ENCODE results near the gene ACOT12.

ACOT12 gene

DNA sequence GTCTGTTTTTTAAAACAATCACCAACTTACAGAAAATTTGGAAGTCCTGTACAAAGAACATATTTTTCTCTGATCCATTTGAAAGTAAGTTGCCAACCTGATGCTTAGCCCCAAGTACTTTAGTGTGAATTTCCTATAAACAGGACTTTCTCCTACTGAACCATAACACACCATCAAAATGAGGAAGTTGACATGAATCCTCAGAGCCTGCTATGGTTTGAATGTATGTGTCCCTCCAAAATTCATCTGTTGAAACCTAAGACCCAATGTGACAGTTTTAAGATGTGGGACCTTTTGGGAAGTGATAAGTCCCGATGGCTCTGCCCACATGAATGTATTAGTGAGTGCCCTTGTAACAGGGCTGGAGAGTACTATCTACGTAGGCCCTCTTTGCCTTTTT, 6.4 kb upstream of the ACOT12 start:
- DNase-seq (ENCODE audit: low read depth in 2 of 2) = no peak

DNA sequence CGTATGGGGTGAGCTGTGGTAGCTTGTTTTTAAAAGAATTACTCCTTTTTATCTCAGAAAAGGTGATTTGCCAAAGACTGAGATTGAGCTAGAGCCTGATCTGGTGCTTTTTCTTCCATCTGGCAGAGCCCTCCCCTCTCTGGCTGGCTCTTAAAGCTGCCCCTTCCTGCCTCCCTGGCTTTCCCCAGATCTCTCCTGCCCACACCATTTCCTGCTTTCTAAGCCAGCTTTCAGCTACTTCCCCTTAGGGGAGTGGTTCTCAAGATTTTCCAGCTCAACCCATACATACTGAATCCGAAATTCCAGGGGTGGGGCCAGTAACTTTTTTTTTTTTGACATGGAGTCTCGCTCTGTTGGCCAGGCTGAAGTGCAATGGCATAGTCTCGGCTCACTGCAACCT, 4.8 kb upstream of the ACOT12 start:
- DNase-seq (ENCODE audit: low read depth in 2 of 2) = no peak

DNA sequence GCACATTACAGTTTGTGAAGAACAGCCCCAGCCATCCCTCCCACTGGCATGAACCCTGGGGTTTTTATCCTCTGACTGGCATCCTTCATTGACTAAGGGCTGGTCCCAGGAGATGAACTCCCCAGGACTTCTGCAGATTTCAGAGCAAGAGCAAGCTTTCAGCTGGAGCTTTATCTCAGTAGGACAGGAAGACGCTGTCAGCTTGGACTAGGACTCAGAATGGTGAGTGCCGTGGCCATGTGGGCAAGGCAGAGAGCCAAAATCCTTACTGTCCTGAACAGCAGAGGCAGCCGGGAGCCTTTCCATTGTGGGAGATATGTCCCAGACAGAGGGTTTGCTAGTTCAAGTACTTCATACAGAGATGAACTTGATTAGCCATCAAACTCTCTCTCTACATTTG, 3.2 kb upstream of the ACOT12 start:
- DNase-seq (ENCODE audit: low read depth in 2 of 2) = no peak

DNA sequence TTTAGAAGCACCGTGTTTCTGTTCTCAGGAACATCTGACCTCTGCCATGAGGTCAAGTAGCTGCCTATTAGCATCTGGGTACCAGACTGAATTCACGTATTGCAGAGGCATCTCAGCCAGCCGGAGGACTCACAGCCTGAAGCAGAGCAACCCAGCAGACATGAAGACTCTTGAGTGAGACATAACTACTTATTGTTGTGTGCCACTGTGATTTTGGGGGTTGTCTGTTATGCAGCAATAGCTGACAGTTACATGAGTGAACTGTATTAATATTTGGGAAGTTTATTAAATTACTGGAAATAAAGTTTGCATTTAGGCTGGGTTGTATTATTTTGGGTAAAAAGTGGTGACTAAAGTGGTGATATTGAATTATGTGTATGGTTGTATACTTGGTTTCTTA, 1.3 kb upstream of the ACOT12 start:
- no peak for DNase-seq (ENCODE audit: low read depth in 2 of 2)

DNA sequence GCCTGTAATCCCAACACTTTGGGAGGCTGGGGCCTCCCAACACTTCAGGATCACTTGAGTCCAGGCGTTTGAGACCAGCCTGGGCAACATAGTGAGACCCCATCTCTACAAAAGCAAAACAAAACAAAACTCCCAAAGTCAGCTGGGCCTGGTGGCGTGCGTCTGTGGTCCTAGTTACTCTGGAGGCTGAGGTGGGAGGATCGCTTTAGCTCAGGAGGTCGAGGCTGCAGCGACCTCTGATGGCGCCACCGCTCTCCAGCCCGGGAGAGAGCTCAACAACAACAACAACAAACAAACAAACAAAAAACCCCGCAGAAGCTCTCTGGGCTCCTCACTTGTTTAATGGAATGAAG, 528 bp downstream of the ACOT12 start:
- DNase-seq (ENCODE audit: low read depth in 2 of 2) = no peak

DNA sequence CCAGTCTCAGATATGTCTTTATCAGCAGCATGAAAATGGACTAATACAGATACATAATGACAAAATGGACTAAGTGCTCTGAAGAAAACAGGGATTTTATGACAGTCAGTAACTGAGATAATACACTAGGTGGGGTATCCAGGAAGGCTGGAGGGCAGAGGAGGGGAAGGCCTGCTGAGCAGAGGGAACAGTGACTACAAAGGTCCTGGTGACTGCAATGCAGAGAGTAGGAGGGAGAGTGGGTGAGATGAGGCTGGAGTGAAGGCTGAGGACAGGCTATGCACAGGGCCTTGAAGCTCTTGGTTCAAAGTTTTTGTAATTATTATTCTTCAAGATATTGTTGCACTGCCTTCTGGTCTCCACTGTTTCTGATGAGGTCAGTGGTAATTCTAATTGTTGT, 4.9 kb downstream of the ACOT12 start:
- no peak for DNase-seq (ENCODE audit: low read depth in 2 of 2)

DNA sequence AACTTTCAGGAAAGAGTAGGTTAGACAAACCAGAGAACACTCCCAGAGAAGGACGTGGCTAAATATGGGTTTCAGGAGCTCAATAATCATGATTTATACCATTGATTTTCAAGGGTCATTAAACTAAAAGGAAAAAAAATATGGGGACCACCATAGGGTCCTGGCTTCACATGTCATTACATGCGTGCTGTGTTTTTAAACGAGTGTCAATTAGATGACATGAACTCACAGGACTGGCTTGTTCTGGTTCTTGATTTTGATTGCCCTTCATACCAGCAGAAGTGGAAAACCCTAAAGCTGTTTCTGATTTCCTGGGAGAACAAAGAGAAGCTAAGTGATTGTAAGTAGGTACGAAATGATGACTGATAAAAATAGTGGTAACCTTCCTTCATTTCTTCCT, 5.8 kb downstream of the ACOT12 start:
- DNase-seq (ENCODE audit: low read depth in 2 of 2) = no peak

DNA sequence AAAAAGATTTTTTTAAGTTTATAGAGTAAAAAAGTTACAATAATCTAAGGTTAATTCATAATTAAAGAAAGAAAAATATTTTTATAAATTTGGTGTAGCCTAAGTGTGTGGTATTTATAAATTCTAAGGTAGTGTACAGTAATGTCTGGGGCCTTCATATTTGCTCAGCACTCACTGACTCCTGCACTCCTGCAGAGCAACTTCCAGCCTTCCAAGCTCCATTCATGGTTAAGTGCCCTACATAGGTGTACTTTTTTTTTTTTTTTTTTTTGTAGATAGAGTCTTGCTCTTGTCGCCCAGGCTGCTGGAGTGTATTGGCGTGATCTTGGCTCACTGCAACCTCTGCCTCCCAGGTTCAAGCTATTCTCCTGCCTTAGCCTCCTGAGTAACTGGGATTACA, 10.1 kb downstream of the ACOT12 start:
- DNase-seq (ENCODE audit: low read depth in 2 of 2) = no peak

DNA sequence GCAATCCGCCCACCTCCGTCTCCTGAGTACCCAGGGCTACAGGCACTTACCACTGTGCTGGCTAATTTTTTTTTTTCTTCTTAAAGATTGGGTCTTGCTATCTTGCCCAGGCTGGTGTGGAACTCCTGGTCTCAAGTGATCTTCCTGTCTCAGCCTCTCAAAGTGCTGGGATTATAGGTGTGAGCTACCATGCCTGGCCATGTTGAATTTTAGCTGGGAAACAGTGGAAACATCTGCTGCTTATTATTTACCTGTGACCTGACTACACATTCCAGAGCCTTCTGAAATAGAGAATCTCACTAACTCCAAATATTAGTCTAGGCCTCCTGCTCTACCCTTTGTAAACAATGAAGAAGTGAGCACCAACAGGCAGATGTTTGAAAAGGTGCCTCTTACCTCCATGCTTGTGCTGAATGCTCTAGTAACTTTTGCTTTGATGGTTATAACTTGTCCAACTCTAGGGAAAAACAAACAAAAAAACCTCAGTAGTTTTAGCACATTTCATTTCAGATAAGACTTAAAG, 22.5 kb downstream of the ACOT12 start:
- DNase-seq (ENCODE audit: low read depth in 2 of 2) = no peak

DNA sequence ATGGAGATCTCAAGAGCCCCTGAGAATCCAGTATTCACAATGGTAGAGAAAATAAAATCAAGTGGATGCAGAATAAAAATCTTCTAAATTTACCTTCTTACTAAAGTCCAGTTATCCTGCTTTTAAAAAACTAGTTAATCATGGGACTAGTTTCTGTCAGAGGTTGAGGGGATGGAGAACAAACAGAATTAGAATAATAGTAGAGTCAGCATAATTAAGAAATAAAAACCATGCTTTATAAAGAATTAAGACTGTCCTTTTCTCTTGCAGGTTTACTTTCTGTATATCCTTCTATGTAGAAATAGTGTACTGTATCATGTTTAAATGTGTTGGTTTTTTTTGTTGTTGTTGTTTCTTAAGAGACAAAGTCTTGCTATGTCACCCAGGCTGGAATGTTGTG, 23.0 kb downstream of the ACOT12 start:
- no peak for DNase-seq (ENCODE audit: low read depth in 2 of 2)

DNA sequence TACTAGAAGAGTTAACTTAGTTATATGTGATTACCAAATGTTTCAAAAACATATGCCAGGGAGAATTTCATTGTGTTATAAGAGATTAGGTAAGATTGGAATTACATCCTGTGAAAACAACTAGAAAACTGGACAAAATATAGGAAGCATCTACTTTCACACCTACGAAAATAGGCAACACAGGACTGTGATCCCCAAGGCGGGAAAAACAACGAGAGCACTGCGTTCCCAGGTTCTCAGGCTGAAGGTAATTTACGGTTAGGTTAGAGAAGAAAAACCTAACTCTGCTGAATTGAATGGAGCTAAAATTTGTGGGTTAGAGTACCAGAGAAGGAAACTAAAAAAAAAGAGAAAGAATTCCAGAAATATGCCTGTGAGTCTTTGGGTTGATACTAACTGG, 28.4 kb downstream of the ACOT12 start:
- DNase-seq (ENCODE audit: low read depth in 2 of 2) = no peak

DNA sequence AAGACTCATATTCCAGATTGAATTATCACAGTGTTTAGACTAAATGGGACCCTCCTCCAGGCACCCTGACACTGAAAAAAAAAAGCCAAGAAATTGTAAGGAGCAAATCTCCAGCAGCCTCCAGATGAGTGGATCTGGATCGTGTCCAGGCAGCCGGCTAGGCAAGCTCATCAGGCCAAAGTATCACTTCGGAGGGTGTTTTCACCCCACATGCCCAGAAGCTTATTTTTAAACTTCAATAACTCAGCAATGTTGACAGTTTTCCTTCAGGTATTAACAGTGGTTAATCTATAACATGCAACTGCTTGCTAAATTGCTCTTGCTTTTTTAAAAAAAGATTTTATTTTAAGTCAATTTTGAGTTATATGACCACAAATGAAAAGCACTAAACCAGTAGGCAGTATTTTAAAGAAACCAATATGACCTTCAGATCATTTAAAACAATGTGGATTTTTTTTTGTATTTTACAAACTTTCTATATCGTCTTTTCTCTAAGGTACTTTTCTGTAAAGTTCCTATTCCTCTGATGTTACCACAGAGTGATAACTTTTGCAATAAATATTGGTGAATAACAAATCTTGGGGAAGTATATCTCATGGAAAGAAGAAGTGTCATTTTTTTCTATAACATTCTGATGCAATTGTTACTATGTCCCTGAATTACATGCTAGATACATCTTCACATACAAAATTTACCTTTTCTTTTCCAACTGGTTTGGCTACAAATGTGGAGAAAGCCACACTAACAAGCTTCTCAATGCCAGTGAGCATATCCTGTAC, 30.7 kb downstream of the ACOT12 start:
- no peak for DNase-seq (ENCODE audit: low read depth in 2 of 2)

DNA sequence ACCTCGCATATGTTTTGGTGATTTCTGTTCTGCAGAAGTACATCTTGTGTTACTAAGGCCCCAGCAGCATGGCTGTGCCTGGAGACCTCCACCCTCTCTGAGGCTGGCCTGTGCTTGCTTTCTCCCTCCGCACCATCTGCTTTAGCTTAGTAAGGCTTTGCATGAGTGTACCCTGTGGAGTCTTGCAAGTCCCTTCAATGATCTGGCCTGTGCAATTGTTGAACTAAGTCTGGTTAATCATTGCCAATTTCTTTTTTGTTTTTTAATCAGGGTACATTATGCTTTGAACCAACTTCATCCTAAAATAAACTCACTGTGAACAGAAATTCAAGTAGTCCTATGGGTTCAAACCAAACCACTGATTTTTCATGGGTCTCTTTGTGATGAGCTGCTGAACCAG, 32.3 kb downstream of the ACOT12 start:
- no peak for DNase-seq (ENCODE audit: low read depth in 2 of 2)

DNA sequence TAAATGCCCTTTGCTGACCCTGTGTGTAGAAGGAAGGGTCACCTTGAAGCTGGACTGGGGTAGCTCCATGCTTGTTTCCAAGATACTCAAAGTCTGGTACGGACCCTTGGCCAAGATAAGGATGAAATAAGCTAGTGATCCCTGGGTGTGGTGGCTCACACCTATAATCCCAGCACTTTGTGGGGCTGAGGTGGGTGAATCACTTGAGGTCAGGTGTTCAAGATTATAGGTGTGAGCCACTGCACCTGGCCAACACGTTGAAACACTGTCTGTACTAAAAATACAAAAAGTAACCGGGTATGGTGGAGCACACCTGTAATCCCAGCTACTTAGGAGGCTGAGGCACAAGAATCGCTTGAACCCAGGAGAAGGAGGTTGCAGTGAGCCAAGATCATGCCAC, 33.3 kb downstream of the ACOT12 start:
- DNase-seq (ENCODE audit: low read depth in 2 of 2) = no peak

DNA sequence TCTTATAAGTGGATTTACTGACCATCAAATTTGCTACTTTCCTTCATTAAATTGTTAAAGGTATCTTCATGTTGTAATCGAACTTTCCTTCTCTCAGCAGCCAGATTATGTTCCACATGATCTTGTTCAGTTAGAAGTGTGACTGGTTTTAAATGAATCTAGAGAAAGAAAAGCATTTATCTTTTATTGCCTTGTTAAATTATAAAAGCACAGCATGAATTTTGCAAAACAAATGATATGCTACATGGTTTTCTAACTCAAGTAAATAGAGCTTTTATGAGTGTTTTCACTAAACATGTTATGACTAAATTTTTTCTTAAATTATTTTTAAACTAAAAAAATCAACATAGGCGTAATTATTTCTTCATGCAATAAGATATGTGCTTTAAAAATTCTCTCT, 34.1 kb downstream of the ACOT12 start:
- no peak for DNase-seq (ENCODE audit: low read depth in 2 of 2)

DNA sequence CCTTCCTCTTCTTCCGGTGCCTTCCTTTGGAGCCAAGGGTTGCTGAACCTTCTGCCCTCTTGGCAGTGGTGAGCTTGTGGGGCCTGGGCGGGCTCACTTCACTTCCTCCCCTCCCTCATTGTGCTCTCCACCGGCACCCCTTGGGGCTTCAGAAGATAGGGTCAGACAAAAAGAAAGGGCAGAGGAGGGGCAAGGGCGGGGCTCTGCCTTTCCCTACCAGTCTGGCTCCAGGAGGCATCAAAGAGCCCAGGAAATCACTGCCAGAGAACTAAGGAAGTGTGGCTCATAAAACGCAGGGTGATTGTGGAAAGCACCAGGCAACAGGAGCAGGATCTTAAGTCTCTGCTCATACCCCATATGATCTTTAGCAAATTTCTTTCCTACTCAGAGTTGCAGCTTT, 34.8 kb downstream of the ACOT12 start:
- DNase-seq (ENCODE audit: low read depth in 2 of 2) = no peak

DNA sequence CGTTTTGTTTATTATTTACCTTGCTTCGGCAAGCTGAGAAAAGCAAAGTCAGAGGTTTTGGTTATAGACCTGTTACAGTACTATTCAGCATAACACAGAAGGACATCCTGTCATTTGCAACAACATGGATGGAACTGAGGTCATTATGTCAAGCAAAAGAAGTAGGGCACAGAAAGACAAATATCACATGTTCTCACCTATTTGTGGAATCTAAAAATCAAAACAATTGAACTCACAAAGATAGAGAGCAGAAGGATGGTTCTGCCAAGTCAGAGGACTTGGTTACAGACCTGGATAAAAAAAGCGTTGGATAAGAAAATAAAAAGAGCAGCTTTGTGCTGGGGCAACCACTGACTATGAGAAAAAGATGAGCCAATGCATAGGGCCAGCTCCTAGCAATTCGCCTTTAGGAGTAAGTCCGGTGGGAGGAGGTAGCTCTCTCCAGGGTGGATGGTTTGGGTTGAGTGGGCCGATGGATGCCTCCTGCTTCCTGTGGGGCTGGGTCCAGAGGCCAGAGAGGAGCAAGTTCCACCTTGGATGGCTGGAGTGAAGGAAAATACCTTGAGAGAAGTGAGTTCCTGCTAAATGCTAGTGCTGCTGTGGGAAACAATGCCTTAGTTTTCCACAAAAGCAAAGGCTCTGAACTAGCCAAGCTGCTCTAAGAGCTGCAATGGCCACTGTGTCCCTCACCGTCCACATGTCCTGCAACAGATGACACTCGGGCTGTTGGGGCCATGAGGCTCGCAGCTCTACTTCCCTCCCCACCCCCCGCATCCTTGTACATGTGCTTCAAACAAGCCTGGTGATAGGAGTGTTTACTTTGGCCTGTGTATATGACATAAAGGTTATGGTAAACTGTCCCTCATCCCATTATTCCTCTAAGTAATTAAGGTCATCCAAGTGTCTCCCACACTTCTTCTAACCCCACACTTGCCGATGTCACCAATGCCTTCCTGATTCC, 38.4 kb downstream of the ACOT12 start:
- no peak for DNase-seq (ENCODE audit: low read depth in 2 of 2)

DNA sequence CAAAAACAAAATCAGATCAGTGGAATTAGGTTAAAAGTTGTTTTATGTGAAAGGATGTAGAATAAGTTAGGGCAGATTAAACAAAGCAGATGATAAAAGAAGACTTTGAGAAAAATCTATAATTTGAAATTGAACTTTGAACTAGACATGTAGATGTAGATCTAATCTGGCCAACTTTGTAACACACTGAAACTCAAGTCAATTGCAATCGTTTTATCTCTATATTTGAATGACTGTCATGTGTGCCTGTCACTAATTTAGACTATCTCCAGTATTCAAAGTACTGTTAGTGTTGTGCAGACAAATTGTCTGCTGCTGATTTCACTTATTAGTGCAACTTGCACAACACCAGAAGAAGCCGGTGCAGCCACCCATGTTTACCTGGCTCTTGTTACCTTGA, 39.8 kb downstream of the ACOT12 start:
- no peak for DNase-seq (ENCODE audit: low read depth in 2 of 2)

DNA sequence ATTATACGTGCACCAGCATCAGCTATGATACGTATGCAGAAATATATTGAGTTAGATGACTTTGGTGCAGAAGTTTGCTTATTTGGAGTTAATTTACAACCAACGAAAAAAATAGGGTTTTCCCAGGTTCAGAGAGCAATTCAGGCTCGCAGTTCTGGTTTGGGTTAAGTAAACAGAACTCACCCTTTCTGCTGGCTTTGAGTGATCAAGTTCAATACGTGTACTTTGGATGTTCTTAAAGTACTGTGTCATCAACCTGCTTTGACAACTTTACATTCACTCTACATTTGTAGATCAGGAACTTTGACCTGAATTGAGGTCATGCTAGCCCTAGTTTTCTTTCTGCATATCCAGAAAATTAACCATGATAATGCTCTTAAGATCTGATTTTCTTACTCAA, 40.7 kb downstream of the ACOT12 start:
- DNase-seq (ENCODE audit: low read depth in 2 of 2) = no peak

DNA sequence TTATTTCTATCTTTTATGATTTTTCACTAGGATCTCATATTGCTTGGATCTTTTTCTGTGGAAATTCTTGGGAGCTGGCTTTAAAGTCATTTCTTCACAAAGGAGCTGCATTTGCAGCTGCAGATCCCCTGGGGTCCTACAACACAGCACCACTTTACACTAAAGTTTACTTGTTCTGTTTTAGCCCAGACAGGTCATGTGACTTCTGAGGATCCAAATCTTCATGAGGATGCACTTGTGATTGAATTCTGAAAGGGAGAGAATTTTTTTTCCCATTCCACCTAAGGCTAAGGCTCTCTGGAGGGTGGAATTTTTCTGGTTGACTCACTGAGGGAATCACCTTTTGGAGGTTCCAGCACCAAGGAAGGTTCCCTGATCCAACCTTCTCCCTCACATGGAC, 43.4 kb downstream of the ACOT12 start:
- DNase-seq (ENCODE audit: low read depth in 2 of 2) = no peak

DNA sequence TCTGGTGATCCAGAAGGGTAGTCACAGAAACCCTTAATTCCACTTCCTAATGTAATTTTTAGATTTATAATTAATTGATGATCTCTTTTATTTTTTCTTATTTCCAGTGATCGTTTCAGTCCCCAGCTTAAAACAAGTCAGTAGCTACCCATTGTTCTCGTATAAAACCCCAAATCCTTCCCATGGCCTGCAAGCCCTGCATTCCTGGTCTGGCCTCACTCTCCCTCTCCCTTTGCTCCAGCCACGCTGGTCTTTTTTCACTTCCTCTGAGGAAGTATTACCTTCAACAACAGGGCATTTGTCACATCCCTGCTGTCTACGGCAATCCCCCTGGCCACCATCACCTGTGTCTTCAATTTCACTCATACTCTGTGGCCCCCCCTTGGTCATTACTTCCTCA, 44.8 kb downstream of the ACOT12 start:
- no peak for DNase-seq (ENCODE audit: low read depth in 2 of 2)

DNA sequence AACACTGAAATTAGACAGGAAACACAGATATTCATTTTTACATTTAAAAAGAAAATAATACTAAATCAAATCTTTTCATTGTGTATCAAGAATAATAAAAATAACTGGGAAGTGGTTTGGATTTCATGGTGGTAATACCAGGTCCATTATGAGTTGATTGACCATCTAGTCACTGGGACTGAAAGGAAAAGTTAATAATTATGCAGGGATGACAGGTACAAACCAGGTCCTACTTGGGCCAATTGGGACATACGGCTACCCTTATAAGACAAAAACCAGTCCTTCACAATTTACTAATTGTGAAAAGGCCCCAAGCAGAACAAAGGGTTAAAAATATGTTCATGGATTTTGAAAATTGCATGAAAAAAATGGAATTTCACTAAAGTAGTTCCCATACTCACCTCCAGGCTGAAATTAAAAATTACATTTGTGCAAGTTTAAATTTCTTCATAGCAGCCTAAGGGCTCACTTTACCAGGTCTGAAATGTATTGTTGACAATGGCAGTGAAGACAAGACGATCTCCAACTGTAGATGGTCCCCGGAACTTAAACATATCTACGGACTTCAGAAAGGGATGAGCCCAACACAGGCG, 48.4 kb downstream of the ACOT12 start:
- no peak for DNase-seq (ENCODE audit: low read depth in 2 of 2)

DNA sequence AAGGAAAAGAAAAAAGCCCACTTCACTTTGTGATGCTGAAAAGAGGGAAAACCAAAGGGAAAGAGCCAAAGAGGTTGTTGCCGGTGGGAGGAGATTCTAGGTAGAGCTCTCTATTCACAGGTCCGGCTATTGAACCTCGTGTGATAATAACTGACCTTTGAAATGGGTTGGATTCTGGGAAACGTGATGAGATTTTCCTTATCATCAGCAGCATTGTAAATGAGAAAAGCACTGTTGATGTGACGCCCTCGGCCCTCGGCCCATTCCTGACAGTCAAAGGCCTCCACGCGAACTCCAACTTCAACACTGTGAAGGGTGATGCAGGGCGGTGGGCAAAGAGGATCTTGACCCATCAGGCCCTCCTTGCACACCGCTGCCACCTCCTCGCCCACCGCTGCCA, 49.2 kb downstream of the ACOT12 start:
- DNase-seq (ENCODE audit: low read depth in 2 of 2) = no peak
